HepG2 (cell line): ENCODE data around the gene TLE1. TPM values are rescaled to one million over a fixed set of nuclear protein-coding genes. Genes with fewer than 3 reads are reported as not detected.
A peak's percentile ranks its signal among the peaks of the same experiment; 100 is the strongest.

Experiments used
- ATAC-seq: fragments of 200-7000 bp; cut with Tn5 transposase; 3 replicates; pipeline ENCODE4 v1.9.1; 2020; ENCODE audit warnings: mild to moderate bottlenecking, moderate library complexity
- BruUV-seq: library from RNA; stranded (reverse); fragments of 400-500 nt; replicated peaks from 2 replicates; lab custom pipeline; 2021; lab: Mats Ljungman, UMichigan
- CTCF ChIA-PET: fragments of 300-600 bp; formaldehyde crosslinking; extraction: SDS; loops from one replicate; lab custom pipeline; 2021; ENCODE audit warnings: low total read pairs, inconsistent platforms, low intra/inter-chr PET ratio; lab: Yijun Ruan, JAX
- POLR2A ChIA-PET: fragments of 350-600 bp; sonication (Branson Sonifier 250); formaldehyde crosslinking; loops from one replicate; lab custom pipeline; 2020; ENCODE audit warnings: antibody characterized with exemption, inconsistent platforms; lab: Yijun Ruan, JAX
- DNase-seq: peaks from one replicate; pipeline ENCODE4 v3.0.0-alpha.2; 2015; ENCODE audit warnings: low spot score
- FAIRE-seq: peaks from 3 replicates; lab custom pipeline; 2011; peaks lifted over from hg19 to GRCh38; lab: Jason Lieb, UNC
- H2AFZ ChIP-seq: one replicate; pipeline ENCODE4 v1.6.1; 2011; ENCODE audit warnings: low read length, inconsistent platforms
- H3K27ac ChIP-seq: fragments of 300-600 bp; 3 replicates; pipeline ENCODE4 v1.8.0; 2011; ENCODE audit warnings: mixed run types, mild to moderate bottlenecking, mixed read lengths, low read length, inconsistent platforms; ENCODE audit not compliant: insufficient read depth; ENCODE audit errors: extremely low read length
- H3K27me3 ChIP-seq, 2 experiments: fragments of 200-600 bp in 1 of 2; 2 replicates in 1 of 2; 3 replicates in 1 of 2; pipeline versions ENCODE4 v1.6.0 to v1.8.0; 2011; ENCODE audit warnings: low read length in 2 of 2, mild to moderate bottlenecking in 2 of 2, moderate library complexity in 2 of 2, inconsistent platforms in 1 of 2; ENCODE audit not compliant: insufficient read depth in 2 of 2, control insufficient read depth in 1 of 2
- H3K36me3 ChIP-seq, 2 experiments: fragments of 200-600 bp in 1 of 2; replicated peaks in 1 of 2; 2 replicates in 1 of 2; 3 replicates in 1 of 2; pipeline versions ENCODE4 v1.5.1 to v1.8.0; 2011; ENCODE audit warnings: low read length in 2 of 2, inconsistent platforms in 1 of 2; ENCODE audit not compliant: insufficient read depth in 2 of 2, control insufficient read depth in 1 of 2
- H3K4me1 ChIP-seq: 2 replicates; pipeline ENCODE4 v1.5.1; 2012; ENCODE audit warnings: low read length, inconsistent platforms; ENCODE audit not compliant: insufficient read depth
- H3K4me2 ChIP-seq: 2 replicates; pipeline ENCODE4 v1.6.0; 2011; ENCODE audit warnings: low read depth, low read length, inconsistent platforms
- H3K4me3 ChIP-seq, 3 experiments: fragments of 200-600 bp in 1 of 3; sonication (generic), shearing (Covaris generic) in 1 of 3; replicated peaks in 1 of 3; 2 replicates each; pipeline ENCODE4 v1.5.1; 2011 to 2016; ENCODE audit warnings: low read length in 3 of 3, inconsistent platforms in 2 of 3, low read depth in 2 of 3, mild to moderate bottlenecking in 2 of 3, control low read depth in 1 of 3, mixed read lengths in 1 of 3; ENCODE audit not compliant: insufficient read depth in 1 of 3
- H3K79me2 ChIP-seq: one replicate; pipeline ENCODE4 v1.6.1; 2011; ENCODE audit warnings: low read length, inconsistent platforms; ENCODE audit not compliant: insufficient read depth
- H3K9ac ChIP-seq: 2 replicates; pipeline ENCODE4 v1.6.0; 2011; ENCODE audit warnings: mild to moderate bottlenecking, low read depth, low read length, inconsistent platforms; ENCODE audit not compliant: insufficient read depth
- H3K9me3 ChIP-seq: 2 replicates; pipeline ENCODE4 v1.5.1; 2012; ENCODE audit warnings: mild to moderate bottlenecking, low read length
- H4K20me1 ChIP-seq: 2 replicates; pipeline ENCODE4 v1.6.0; 2011; ENCODE audit warnings: inconsistent platforms, mild to moderate bottlenecking, low read length, moderate library complexity; ENCODE audit not compliant: insufficient read depth
- AGO1 ChIP-seq: fragments of 200-400 bp; formaldehyde crosslinking; IDR thresholded peaks from 2 replicates; pipeline ENCODE4 v1.6.1; 2017; ENCODE audit warnings: mild to moderate bottlenecking, low read depth, low read length, moderate library complexity; ENCODE audit not compliant: poor library complexity, severe bottlenecking
- ELF1 ChIP-seq: sonication (generic); formaldehyde crosslinking; IDR thresholded peaks from 2 replicates; pipeline ENCODE4 v1.4.0; 2020; ENCODE audit warnings: missing genetic modification reagents
- GZF1 ChIP-seq: sonication (generic); formaldehyde crosslinking; IDR thresholded peaks from 2 replicates; pipeline ENCODE4 v1.5.1; 2020; ENCODE audit warnings: mild to moderate bottlenecking, missing genetic modification reagents
- PCBP2 ChIP-seq: fragments of 200-400 bp; formaldehyde crosslinking; optimal IDR thresholded peaks from 2 replicates; pipeline ENCODE3; 2018; ENCODE audit warnings: low read length, low read depth; ENCODE audit not compliant: poor library complexity, severe bottlenecking
- SUZ12 ChIP-seq: fragments of 150-350 bp; IDR thresholded peaks from 2 replicates; pipeline ENCODE4 v1.6.1; 2014; ENCODE audit warnings: low read depth, low read length
- ZNF17 ChIP-seq: sonication (generic); formaldehyde crosslinking; IDR thresholded peaks from 2 replicates; pipeline ENCODE4 v1.5.0; 2020; ENCODE audit warnings: mild to moderate bottlenecking, missing genetic modification reagents
- ZNF20 ChIP-seq: sonication (generic); formaldehyde crosslinking; IDR thresholded peaks from 2 replicates; pipeline ENCODE4 v1.4.0; 2020; ENCODE audit warnings: mild to moderate bottlenecking, moderate library complexity, missing genetic modification reagents
- ZNF232 ChIP-seq: sonication (generic); formaldehyde crosslinking; IDR thresholded peaks from 2 replicates; pipeline ENCODE4 v1.4.0; 2020; ENCODE audit warnings: missing genetic modification reagents, borderline replicate concordance
- ZNF256 ChIP-seq: sonication (generic); formaldehyde crosslinking; conservative IDR thresholded peaks from 2 replicates; pipeline ENCODE4 v1.4.0; 2020; ENCODE audit warnings: missing genetic modification reagents
- ZNF546 ChIP-seq: sonication (generic); formaldehyde crosslinking; conservative IDR thresholded peaks from 2 replicates; pipeline ENCODE4 v1.8.1; 2023; ENCODE audit warnings: mild to moderate bottlenecking, missing genetic modification reagents
- ZNF547 ChIP-seq: sonication (generic); formaldehyde crosslinking; IDR thresholded peaks from 2 replicates; pipeline ENCODE4 v1.5.1; 2020; ENCODE audit warnings: mild to moderate bottlenecking, missing genetic modification reagents
- ZNF7 ChIP-seq: IDR thresholded peaks from 2 replicates; pipeline ENCODE4 v1.6.1; 2016; ENCODE audit warnings: missing biosample characterization, missing genetic modification reagents
- ZSCAN31 ChIP-seq: sonication (generic); formaldehyde crosslinking; IDR thresholded peaks from 2 replicates; pipeline ENCODE4 v1.5.0; 2020; ENCODE audit warnings: low read depth, mild to moderate bottlenecking, missing genetic modification reagents
- WGBS: methylation state at CpG from one replicate; pipeline ENCODE4 v1.1.6; 2017; ENCODE audit warnings: low lambda C conversion rate; 5-methylcytosine and 5-hydroxymethylcytosine counted together
- in situ Hi-C: cut with HindIII; loops from 2 replicates; pipeline ENCODE4 v1.10.0; 2017; ENCODE audit warnings: low pct_unique_long_range_greater_than_20kb; ENCODE audit not compliant: extremely low pct_ligation_motif_present
- intact Hi-C: fragments of 100-400 bp; cut with micrococcal nuclease; formaldehyde crosslinking; loops from one replicate; pipeline ENCODE4 v1.10.0; 2022; ENCODE audit not compliant: unreplicated experiment
- polyA plus RNA-seq, 8 experiments: library from polyadenylated mRNA; depleted of rRNA in 3 of 8; stranded (reverse) in 7 of 8; unstranded in 1 of 8; fragments of >200 nt; fragmentation: Illumina TruSeq in 4 of 8; extraction: Trizol in 4 of 8; gene quantifications; 2 replicates each; pipeline versions ENCODE4 v1.2.1 to v1.2.3, GENCODE V29; 2011 to 2016; ENCODE audit warnings: low read depth in 4 of 8, missing spikeins in 1 of 8, mixed read lengths in 1 of 8; ENCODE audit not compliant: insufficient read depth in 1 of 8
- total RNA-seq, 5 experiments: library from RNA; depleted of rRNA; stranded (reverse); fragments of >200 nt; fragmentation: Illumina TruSeq; extraction: Trizol; gene quantifications; 2 replicates each; pipeline ENCODE4 v1.2.3, GENCODE V29; 2016; ENCODE audit warnings: low read depth in 1 of 5
- TF ChIP-seq, protein P1 (sequence below): sonication (generic); formaldehyde crosslinking; IDR thresholded peaks from 2 replicates; pipeline ENCODE4 v1.5.0; 2020; ENCODE audit warnings: mild to moderate bottlenecking, low read depth, missing genetic modification reagents, borderline replicate concordance
- TF ChIP-seq, protein P2 (sequence below): sonication (generic); formaldehyde crosslinking; IDR thresholded peaks from 2 replicates; pipeline ENCODE4 v1.4.0; 2020; ENCODE audit warnings: missing genetic modification reagents
- TF ChIP-seq, protein P3 (sequence below): IDR thresholded peaks from 2 replicates; pipeline ENCODE4 v1.6.1; 2016; ENCODE audit warnings: missing biosample characterization, missing genetic modification reagents, low read depth

Gene TLE1
- total and polyA plus RNA-seq, 2 of the 13 experiments (the other 11 are each of a cell fraction or from before 2014, with no cell fraction given): 35.9 to 109 TPM

DNA sequence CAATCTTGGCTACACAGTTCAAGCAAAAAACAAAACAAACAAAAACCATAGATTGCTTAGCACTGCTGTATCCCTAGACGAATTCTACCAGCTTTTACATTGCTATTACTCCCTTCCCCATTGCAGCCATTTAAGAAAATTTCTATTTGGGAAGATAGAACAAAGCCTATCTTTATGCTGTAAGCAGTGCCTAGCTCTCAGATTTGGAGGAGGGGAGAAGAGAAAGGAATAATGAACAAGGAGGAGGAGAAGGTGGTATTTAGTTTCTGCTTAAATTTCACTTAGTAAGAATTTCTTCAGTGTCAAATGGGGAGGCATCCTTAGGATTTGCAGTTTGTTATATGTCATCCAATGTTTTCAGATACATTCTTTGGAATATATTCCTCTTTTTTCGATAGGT lies 16.2 kb upstream of the TLE1 start (continued):
- TF ChIP-seq SUZ12: no peak
- no peak for TF ChIP-seq ZNF17 (CRISPR knock-in tag)
- TF ChIP-seq, protein P1, sequence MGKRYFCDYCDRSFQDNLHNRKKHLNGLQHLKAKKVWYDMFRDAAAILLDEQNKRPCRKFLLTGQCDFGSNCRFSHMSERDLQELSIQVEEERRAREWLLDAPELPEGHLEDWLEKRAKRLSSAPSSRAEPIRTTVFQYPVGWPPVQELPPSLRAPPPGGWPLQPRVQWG: no peak
- TF ChIP-seq ZNF546 (CRISPR knock-in tag): no peak

DNA sequence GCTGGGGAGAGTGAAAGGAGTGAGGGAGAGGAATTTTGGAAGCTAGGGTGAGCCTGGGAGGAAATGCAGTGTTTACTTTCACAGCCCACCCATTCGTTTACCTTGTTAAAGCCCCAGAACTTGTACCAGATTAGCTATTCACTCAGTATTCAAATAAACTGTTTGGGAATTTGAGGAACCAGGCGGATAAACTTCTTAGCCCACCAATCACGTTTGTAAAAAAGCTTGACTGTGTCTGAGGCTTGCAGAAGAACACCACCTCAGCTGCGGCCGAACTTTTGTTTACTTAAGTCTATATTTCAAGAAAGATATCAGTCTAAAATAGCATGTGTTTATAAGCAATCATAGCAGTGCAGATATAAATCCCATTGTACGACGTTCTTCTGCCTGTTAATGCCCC lies 5.2 kb upstream of the TLE1 start:
- ChIA-PET CTCF (no interaction called here), POLR2A (no interaction called here)
- no peaks in the 10 kb centered on the region for H3K9me3 ChIP-seq
- H3K27me3 ChIP-seq: peaks cover 0 to 13% of the 10 kb centered on the region in 2 experiments; a peak in 3 of 5 replicates
- no peaks in the 10 kb centered on the region for H4K20me1 ChIP-seq
- H2AFZ ChIP-seq: no peak overlapping the region
- no peak overlapping the region for H3K4me3 ChIP-seq
- intact Hi-C loops (no loop called here), in situ Hi-C loops (no loop called here)
- no peaks in the 10 kb centered on the region for H3K36me3 ChIP-seq
- DNase-seq (no peak), ATAC-seq (no peak), FAIRE-seq (no peak)
- peak overlapping the region; percentile 14 for H3K4me2 ChIP-seq
- TF ChIP-seq, protein P2, sequence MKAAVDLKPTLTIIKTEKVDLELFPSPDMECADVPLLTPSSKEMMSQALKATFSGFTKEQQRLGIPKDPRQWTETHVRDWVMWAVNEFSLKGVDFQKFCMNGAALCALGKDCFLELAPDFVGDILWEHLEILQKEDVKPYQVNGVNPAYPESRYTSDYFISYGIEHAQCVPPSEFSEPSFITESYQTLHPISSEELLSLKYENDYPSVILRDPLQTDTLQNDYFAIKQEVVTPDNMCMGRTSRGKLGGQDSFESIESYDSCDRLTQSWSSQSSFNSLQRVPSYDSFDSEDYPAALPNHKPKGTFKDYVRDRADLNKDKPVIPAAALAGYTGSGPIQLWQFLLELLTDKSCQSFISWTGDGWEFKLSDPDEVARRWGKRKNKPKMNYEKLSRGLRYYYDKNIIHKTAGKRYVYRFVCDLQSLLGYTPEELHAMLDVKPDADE: no peak
- no peak for TF ChIP-seq AGO1
- no peak for TF ChIP-seq ZNF232 (CRISPR knock-in tag)
- TF ChIP-seq ZNF20 (CRISPR knock-in tag): no peak
- TF ChIP-seq, protein P3, sequence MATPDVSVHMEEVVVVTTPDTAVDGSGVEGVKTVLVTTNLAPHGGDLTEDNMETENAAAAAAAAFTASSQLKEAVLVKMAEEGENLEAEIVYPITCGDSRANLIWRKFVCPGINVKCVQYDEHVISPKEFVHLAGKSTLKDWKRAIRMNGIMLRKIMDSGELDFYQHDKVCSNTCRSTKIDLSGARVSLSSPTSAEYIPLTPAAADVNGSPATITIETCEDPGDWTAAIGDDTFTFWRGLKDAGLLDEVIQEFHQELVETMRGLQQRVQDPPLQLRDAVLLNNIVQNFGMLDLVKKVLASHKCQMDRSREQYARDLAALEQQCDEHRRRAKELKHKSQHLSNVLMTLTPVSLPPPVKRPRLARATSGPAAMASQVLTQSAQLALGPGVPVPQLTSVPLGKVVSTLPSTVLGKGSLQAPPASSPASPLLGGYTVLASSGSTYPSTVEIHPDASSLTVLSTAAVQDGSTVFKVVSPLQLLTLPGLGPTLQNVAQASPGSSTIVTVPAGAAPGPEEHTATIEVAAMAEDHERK (CRISPR knock-in tag): no peak
- TF ChIP-seq GZF1: no peak
- TF ChIP-seq ELF1 (CRISPR knock-in tag): no peak
- TF ChIP-seq ZNF256 (CRISPR knock-in tag): no peak
- TF ChIP-seq PCBP2: no peak
- TF ChIP-seq ZNF7: no peak
- TF ChIP-seq ZSCAN31 (CRISPR knock-in tag): no peak
- no peak for TF ChIP-seq ZNF547 (CRISPR knock-in tag)
- H3K27ac ChIP-seq: no peak overlapping the region
- no peaks in the 10 kb centered on the region for H3K79me2 ChIP-seq
- 18% methylated on average over 7 of the region's 7 CpGs for WGBS
- H3K9ac ChIP-seq: no peak overlapping the region
- BruUV-seq: no TSS peak
- peaks cover 19% of the 10 kb centered on the region for H3K4me1 ChIP-seq
